Measurements from ENCODE around the gene UFSP2. TPM values are rescaled to one million over a fixed set of nuclear protein-coding genes. Genes with fewer than 3 reads are reported as not detected.
A peak's percentile ranks its signal among the peaks of the same experiment; 100 is the strongest.

UFSP2 gene
- 38.9 TPM for total RNA-seq
- polyA plus RNA-seq: 19.9 TPM
- long read RNA-seq, donor 1, partial matches to known transcripts: 0 of 1 reads
- long read RNA-seq, donor 1, other reads (novel, unspliced or antisense): 0 of 1 reads
- long read RNA-seq, donor 2: 0 reads
- long read RNA-seq, donor 3, transcript UFSP2-201 (12 exons, 1,630 nt): major isoform, 15 of 31 reads
- long read RNA-seq, donor 3, partial matches to known transcripts: 16 of 31 reads
- long read RNA-seq, donor 3, other reads (novel, unspliced or antisense): 0 of 31 reads
- long read RNA-seq, donor 4, transcript UFSP2-201 (12 exons, 1,630 nt): major isoform, 6 of 6 reads
- long read RNA-seq, donor 4, partial matches to known transcripts: 0 of 6 reads
- long read RNA-seq, donor 4, other reads (novel, unspliced or antisense): 0 of 6 reads
- long read RNA-seq, donor 5, transcript UFSP2-201 (12 exons, 1,630 nt): major isoform, 13 of 26 reads
- long read RNA-seq, donor 5, partial matches to known transcripts: 12 of 26 reads
- long read RNA-seq, donor 5, other reads (novel, unspliced or antisense): 0 of 26 reads
- long read RNA-seq, donor 6, transcript UFSP2-201 (12 exons, 1,630 nt): major isoform, 13 of 13 reads
- long read RNA-seq, donor 6, partial matches to known transcripts: 0 of 13 reads
- long read RNA-seq, donor 6, other reads (novel, unspliced or antisense): 0 of 13 reads
- long read RNA-seq, donor 7, transcript UFSP2-201 (12 exons, 1,630 nt): major isoform, 8 of 9 reads
- long read RNA-seq, donor 7, partial matches to known transcripts: 0 of 9 reads
- long read RNA-seq, donor 7, other reads (novel, unspliced or antisense): 0 of 9 reads
- long read RNA-seq, donor 8, partial matches to known transcripts: 0 of 2 reads
- long read RNA-seq, donor 8, other reads (novel, unspliced or antisense): 0 of 2 reads
- long read RNA-seq, donor 9, partial matches to known transcripts: 0 of 4 reads
- long read RNA-seq, donor 9, other reads (novel, unspliced or antisense): 0 of 4 reads
- long read RNA-seq, donor 10, transcript UFSP2-201 (12 exons, 1,630 nt): major isoform, 5 of 6 reads
- long read RNA-seq, donor 10, partial matches to known transcripts: 0 of 6 reads
- long read RNA-seq, donor 10, other reads (novel, unspliced or antisense): 0 of 6 reads

GRCh38 chr4:185425647-185426352 lies at the start of gene UFSP2:
UFSP2 (minus strand) TSS chr4:185425964; CDS start chr4:185425868, 96 bp downstream.
- H3K27me3 ChIP-seq (ENCODE audit: control insufficient read depth in 2 of 2, insufficient read depth in 1 of 2, low read length in 1 of 2): peaks cover 0 to 19% of the 10 kb centered on the region in 2 donors
- H3K4me3 ChIP-seq (ENCODE audit: low read length in 2 of 2): peak within 1 kb of the TSS; percentile 85 to 86
- H3K36me3 ChIP-seq (ENCODE audit: control insufficient read depth in 2 of 2, insufficient read depth in 2 of 2, low read length in 1 of 2): no peaks in the 10 kb centered on the region
- WGBS: under 1% methylated on average over 66 of the region's 66 CpGs
- peaks cover 12 to 15% of the 10 kb centered on the region in 2 donors for H3K4me1 ChIP-seq (ENCODE audit: control insufficient read depth in 2 of 2, insufficient read depth in 2 of 2, low read length in 2 of 2)
- peaks cover 0 to 5% of the 10 kb centered on the region in 2 donors for H3K9me3 ChIP-seq (ENCODE audit: control insufficient read depth in 2 of 2, insufficient read depth in 1 of 2, low read length in 1 of 2)
- peak; percentile 83 to 95 (median 89) for DNase-seq (ENCODE audit: low read depth in 6 of 9, low spot score in 9 of 9)
- H3K27ac ChIP-seq (ENCODE audit: low read depth in 1 of 2, low read length in 1 of 2): peak within 1 kb of the TSS; percentile 92 to 94

- Histone ChIP-seq H3K27me3 (ENCODE audit: control insufficient read depth in 2 of 2, insufficient read depth in 1 of 2, low read length in 1 of 2) (peaks cover 21 to 51% of the 10 kb centered on the region in 2 donors), H3K36me3 (ENCODE audit: control insufficient read depth in 2 of 2, insufficient read depth in 2 of 2, low read length in 1 of 2) (no peaks in the 10 kb centered on the region), H3K4me3 (ENCODE audit: low read length in 2 of 2) (no peak overlapping the region), H3K9me3 (ENCODE audit: control insufficient read depth in 2 of 2, insufficient read depth in 1 of 2, low read length in 1 of 2) (no peaks in the 10 kb centered on the region), H3K4me1 (ENCODE audit: control insufficient read depth in 2 of 2, insufficient read depth in 2 of 2, low read length in 2 of 2) (peaks cover 9 to 10% of the 10 kb centered on the region in 2 donors), H3K27ac (ENCODE audit: low read depth in 1 of 2, low read length in 1 of 2) (no peak overlapping the region)
- WGBS: 91% methylated on average over 8 of the region's 8 CpGs
- DNase-seq (ENCODE audit: low read depth in 6 of 9, low spot score in 9 of 9): no peak
These were observed 47.5 kb upstream of the UFSP2 start for GRCh38 chr4:185473247-185473646.

- WGBS: 50% methylated on average over 10 of the region's 10 CpGs
- H3K4me3 ChIP-seq (ENCODE audit: low read length in 2 of 2): peak overlapping the region; percentile 47 to 62
- peaks cover 9 to 10% of the 10 kb centered on the region in 2 donors for H3K4me1 ChIP-seq (ENCODE audit: control insufficient read depth in 2 of 2, insufficient read depth in 2 of 2, low read length in 2 of 2)
- no peak for DNase-seq (ENCODE audit: low read depth in 6 of 9, low spot score in 9 of 9)
- H3K9me3 ChIP-seq (ENCODE audit: control insufficient read depth in 2 of 2, insufficient read depth in 1 of 2, low read length in 1 of 2): no peaks in the 10 kb centered on the region
- no peak overlapping the region for H3K27ac ChIP-seq (ENCODE audit: low read depth in 1 of 2, low read length in 1 of 2)
- H3K27me3 ChIP-seq (ENCODE audit: control insufficient read depth in 2 of 2, insufficient read depth in 1 of 2, low read length in 1 of 2): peaks cover 21 to 51% of the 10 kb centered on the region in 2 donors
- no peaks in the 10 kb centered on the region for H3K36me3 ChIP-seq (ENCODE audit: control insufficient read depth in 2 of 2, insufficient read depth in 2 of 2, low read length in 1 of 2)
These were observed 46.4 kb upstream of the UFSP2 start for GRCh38 chr4:185472103-185472542.

GRCh38 chr4:185471235-185472102 lies 45.7 kb upstream of the UFSP2 start, which contains the start of gene CCDC110:
CCDC110 (minus strand) TSS chr4:185471733; CDS start chr4:185471683, 50 bp downstream.
- Histone ChIP-seq H3K27me3 (ENCODE audit: control insufficient read depth in 2 of 2, insufficient read depth in 1 of 2, low read length in 1 of 2) (peaks cover 20 to 53% of the 10 kb centered on the region in 2 donors), H3K4me1 (ENCODE audit: control insufficient read depth in 2 of 2, insufficient read depth in 2 of 2, low read length in 2 of 2) (peaks cover 9 to 10% of the 10 kb centered on the region in 2 donors), H3K9me3 (ENCODE audit: control insufficient read depth in 2 of 2, insufficient read depth in 1 of 2, low read length in 1 of 2) (no peaks in the 10 kb centered on the region), H3K36me3 (ENCODE audit: control insufficient read depth in 2 of 2, insufficient read depth in 2 of 2, low read length in 1 of 2) (no peaks in the 10 kb centered on the region), H3K27ac (ENCODE audit: low read depth in 1 of 2, low read length in 1 of 2) (no peak within 1 kb of the TSS), H3K4me3 (ENCODE audit: low read length in 2 of 2) (peak within 1 kb of the TSS; percentile 47 to 62)
- 1% methylated on average over 93 of the region's 93 CpGs for WGBS
- peak; percentile 34 to 86 (median 67) for DNase-seq (ENCODE audit: low read depth in 6 of 9, low spot score in 9 of 9)

- no peaks in the 10 kb centered on the region for H3K36me3 ChIP-seq (ENCODE audit: control insufficient read depth in 2 of 2, insufficient read depth in 2 of 2, low read length in 1 of 2)
These were observed 44.9 kb upstream of the UFSP2 start for GRCh38 chr4:185470501-185471195.

GRCh38 chr4:185469580-185470154 lies 43.9 kb upstream of the UFSP2 start:
- H3K27me3 ChIP-seq (ENCODE audit: control insufficient read depth in 2 of 2, insufficient read depth in 1 of 2, low read length in 1 of 2): peaks cover 20 to 58% of the 10 kb centered on the region in 2 donors

More at GRCh38 chr4:185470501-185471195, 44.9 kb upstream of the UFSP2 start:
- WGBS: 11% methylated on average over 41 of the region's 41 CpGs
- Histone ChIP-seq H3K4me3 (ENCODE audit: low read length in 2 of 2) (peak overlapping the region; percentile 19 to 42), H3K9me3 (ENCODE audit: control insufficient read depth in 2 of 2, insufficient read depth in 1 of 2, low read length in 1 of 2) (no peaks in the 10 kb centered on the region), H3K27ac (ENCODE audit: low read depth in 1 of 2, low read length in 1 of 2) (no peak overlapping the region), H3K27me3 (ENCODE audit: control insufficient read depth in 2 of 2, insufficient read depth in 1 of 2, low read length in 1 of 2) (peaks cover 20 to 55% of the 10 kb centered on the region in 2 donors), H3K4me1 (ENCODE audit: control insufficient read depth in 2 of 2, insufficient read depth in 2 of 2, low read length in 2 of 2) (peaks cover 9 to 10% of the 10 kb centered on the region in 2 donors)
- peak in 6 of 9 donors; percentile 8 to 37 (median 22) for DNase-seq (ENCODE audit: low read depth in 6 of 9, low spot score in 9 of 9)

GRCh38 chr4:185468999-185469398 lies 43.2 kb upstream of the UFSP2 start:
- Histone ChIP-seq H3K27ac (ENCODE audit: low read depth in 1 of 2, low read length in 1 of 2) (no peak overlapping the region), H3K4me1 (ENCODE audit: control insufficient read depth in 2 of 2, insufficient read depth in 2 of 2, low read length in 2 of 2) (peaks cover 9 to 10% of the 10 kb centered on the region in 2 donors), H3K27me3 (ENCODE audit: control insufficient read depth in 2 of 2, insufficient read depth in 1 of 2, low read length in 1 of 2) (peaks cover 20 to 60% of the 10 kb centered on the region in 2 donors), H3K4me3 (ENCODE audit: low read length in 2 of 2) (no peak overlapping the region), H3K9me3 (ENCODE audit: control insufficient read depth in 2 of 2, insufficient read depth in 1 of 2, low read length in 1 of 2) (no peaks in the 10 kb centered on the region), H3K36me3 (ENCODE audit: control insufficient read depth in 2 of 2, insufficient read depth in 2 of 2, low read length in 1 of 2) (no peaks in the 10 kb centered on the region)
- DNase-seq (ENCODE audit: low read depth in 6 of 9, low spot score in 9 of 9): no peak
- 87% methylated on average over 2 of the region's 2 CpGs for WGBS

More at GRCh38 chr4:185469580-185470154, 43.9 kb upstream of the UFSP2 start:
- DNase-seq (ENCODE audit: low read depth in 6 of 9, low spot score in 9 of 9): no peak
- Histone ChIP-seq H3K4me1 (ENCODE audit: control insufficient read depth in 2 of 2, insufficient read depth in 2 of 2, low read length in 2 of 2) (peaks cover 9 to 10% of the 10 kb centered on the region in 2 donors), H3K9me3 (ENCODE audit: control insufficient read depth in 2 of 2, insufficient read depth in 1 of 2, low read length in 1 of 2) (no peaks in the 10 kb centered on the region), H3K4me3 (ENCODE audit: low read length in 2 of 2) (no peak overlapping the region), H3K36me3 (ENCODE audit: control insufficient read depth in 2 of 2, insufficient read depth in 2 of 2, low read length in 1 of 2) (no peaks in the 10 kb centered on the region), H3K27ac (ENCODE audit: low read depth in 1 of 2, low read length in 1 of 2) (no peak overlapping the region)
- 79% methylated on average over 9 of the region's 9 CpGs for WGBS

Measured in thymus (tissue), 14 donors.